IPS DF 4.7 (cell line): ENCODE data around the gene A2M.

Experiments used
- DNase-seq: peaks from one replicate; pipeline ENCODE4 v3.0.0-alpha.2; 2013; ENCODE audit warnings: low spot score; ENCODE audit errors: extremely low read depth

The A2M gene

DNA sequence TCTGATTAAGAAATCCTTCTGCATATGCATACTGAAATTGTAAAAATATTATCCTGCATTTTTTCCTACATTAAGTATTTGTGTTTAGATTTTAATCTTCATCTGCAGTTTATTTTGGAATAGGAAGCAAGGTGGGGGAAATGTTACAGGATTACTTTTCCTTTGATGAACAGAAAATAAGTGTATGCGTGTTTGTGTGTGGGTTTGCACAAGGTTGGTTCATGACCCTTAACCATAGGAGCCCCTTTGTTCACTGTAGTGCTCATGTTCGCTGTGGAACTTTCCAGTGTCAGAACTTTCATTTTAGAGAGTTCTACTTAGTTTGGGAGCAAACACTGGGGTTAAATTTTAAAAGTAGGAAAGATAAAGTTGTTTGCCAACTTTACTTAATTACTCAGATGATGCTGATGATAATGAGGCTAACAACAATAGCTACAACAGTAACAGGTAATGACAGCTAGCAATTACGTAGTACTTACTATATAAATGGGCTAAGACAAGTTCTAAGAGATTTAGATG lies 6.4 kb upstream of the A2M start:
- DNase-seq: no peak

DNA sequence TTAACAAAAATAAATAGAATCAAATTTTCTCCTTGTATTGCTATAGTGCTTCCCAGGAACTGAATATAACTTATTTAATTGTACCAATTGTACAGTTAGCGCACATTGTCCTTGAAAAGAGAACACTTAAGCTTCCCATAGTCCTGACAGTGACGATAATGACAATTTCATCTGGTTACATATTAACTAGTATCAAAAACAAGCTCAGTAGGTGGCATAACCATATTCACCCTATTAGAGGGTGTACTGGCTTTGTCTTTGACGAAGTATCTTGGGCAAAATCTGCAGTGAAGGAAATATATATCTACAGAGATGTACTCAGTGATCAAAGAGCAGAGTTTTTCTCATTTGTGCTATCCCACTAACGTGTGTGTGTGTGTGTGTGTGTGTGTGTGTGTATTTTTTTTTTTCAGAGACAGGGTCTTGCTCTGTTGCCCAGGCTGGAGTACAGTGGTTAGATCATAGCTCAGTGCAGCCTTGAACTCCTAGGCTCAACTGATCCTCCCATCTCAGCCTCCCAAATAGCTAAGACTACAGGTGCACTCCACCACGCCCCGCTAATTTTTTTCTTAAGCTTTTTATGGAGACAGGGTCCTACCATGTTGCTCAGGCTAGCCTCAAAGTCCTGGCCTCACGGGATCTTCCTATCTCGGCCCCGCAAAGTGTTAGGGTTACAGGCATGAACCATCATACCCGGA lies 4.9 kb upstream of the A2M start:
- no peak for DNase-seq

DNA sequence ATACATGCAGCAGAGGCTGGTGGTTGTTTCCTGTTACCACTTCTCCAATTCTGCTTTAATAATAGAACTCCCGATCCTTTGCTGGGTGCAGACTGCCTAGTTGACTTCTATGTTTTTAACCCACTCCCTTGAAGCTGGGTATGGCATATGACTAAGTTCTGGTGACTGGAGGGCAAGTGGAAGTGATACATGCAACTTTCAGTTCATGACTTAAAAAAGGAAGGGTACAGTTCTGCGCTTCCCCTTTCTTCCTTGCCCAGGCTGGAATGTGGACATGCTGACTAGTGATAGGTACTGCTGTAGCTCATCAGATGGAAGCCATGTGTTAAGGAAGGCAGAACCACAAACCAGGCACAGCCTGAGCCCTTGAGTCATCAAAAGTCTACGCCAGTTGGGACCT lies 2.4 kb upstream of the A2M start:
- DNase-seq: no peak

DNA sequence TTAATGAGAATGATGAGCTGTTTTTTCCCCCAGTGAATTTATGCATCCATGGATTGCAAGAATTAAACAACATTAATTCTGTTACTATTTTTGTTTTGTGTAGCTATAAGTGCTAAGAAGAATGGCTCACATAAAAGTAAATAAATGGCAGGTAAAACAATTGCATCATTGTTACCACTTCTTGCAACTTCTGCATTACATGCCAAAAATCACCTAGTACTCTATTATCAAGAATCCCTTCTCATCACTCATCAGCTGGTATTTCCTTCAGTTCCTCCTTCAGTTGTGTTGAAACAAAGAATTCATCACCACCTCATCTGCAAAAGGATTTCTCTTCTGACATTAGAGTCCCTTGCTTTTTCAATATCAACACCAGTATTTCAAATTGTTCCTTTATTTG lies 773 bp downstream of the A2M start:
- no peak for DNase-seq

DNA sequence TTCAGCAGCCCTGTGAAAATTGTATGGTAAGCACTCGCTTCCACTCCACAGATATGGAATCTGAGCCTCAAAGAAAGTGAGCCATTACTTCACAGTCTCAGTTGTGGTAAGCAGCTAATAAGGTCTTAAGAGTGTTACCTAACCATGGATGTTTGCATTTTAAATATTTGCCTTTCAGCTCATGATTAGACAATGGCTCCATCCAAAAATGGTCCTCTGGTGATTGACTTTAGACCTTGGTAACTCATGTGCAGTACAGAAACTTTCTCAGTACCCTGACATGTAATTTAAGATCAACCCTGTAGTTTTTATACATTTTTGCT lies 1.8 kb downstream of the A2M start:
- no peak for DNase-seq

DNA sequence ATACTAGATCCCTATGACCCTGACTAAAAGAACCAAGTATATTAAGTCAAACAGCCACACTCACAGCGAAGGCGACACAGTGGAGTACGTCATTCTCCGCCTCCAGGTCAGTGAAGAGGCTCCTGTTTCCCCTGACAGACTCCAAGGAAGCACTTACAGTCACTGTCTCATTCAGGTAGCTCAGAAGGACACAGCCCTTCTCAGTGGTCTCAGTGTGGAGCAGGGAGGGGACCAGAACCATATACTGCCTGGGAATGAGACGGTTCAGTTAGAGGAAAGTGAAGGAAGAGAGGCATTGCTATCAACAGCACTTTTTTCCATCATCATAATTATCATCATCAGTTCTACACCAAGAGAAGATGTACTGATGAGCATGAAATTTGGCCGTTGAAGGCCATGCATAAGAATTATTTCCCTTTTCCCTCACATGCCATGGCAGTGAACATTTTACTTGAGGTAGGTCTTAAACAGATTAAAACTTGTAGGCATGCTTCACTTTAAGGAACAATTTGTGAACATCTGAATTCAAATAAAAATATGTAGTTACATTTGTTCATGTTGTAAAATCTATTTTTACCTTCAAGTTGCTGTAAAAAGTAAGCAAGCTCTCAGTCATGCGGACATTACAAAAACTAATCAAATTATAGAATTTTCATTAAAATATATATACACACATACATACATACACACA lies 2.3 kb downstream of the A2M start:
- DNase-seq: no peak

DNA sequence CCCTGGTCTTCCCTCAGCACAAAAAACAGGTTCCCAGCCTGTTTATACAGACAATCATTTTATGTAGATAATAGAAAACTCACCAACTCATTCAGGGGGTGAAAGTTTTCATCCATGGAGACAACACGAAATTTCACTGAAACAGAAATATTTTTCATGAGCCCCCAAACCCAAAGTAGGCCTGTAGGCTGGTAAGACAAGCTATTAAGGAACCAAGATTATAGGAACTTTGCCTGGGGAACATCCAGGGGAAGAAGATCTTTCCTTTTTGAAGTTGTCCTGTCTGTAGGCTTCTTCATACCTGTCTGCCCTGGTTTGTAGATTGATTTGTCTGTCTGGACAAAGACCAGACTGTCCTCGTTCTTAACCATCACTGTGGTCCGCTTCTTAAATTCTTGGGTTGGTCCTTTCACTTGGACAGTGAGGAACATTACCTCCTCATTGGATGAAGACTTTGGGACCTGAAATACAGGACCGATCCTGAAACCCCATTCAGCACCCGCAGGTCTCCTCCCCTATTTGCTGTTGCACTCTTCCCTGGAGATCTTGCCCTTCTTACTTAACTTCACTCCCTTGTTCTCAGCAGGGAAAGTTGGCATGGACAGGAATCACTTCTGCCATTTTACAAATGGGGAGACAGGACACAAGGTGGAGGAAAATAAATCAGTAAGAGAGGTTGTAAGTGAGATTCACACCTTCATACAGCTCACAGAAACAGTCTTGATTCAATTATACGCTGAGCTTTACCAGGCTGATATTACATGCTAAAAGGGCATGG lies 3.5 kb downstream of the A2M start:
- no peak for DNase-seq

DNA sequence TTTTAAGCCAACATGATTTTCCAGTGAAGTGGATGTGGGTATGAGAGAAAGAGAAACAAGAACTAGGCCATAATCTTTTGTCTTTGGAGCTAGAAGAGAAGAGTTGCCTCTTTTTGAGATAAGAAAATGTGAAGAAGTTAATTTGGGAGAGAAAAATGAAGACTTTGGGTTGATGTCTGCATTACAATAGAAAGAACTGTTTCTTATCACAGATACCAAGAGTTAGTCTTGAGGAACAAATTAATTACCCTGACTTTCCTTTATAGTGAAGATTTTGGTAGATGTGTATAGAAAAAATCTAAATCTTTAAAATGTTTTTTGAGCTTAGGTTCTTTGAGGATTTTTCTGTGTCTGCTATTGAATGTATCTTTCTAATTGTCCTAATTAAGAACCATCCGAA lies 4.2 kb downstream of the A2M start:
- DNase-seq: no peak

DNA sequence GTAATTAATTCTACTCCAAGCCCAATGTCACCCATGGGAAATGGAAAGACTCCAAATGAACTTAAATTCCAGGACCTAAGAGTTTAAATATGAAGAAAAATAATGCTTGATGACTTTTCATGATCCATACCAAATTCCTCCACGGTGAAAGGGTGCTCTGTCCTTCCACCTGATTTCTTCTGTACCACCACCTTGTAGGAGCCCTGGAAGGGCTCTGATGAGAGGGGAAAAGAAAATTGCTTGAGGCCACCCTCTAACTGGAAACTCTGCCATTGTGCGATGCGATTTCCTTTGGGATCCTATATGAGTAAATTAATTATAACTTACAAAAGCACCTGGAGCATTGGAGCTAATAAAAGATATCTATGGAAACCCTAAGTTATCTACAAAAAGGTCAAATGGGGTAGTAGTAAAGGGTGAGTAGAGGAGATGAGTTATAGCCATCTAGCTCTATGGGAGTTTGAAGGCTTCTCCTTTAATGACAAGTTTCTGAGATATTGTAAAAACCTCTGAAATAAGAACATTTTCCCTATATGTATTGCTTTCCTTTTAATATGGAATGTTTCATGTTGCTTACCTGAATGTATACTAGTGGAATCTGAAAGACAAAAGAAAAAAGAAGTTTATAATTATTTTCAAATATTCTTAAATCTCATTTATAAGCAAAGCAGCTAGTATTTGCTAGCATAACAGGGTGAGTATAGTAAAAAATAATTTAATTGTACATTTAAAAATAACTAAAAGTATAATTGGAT lies 5.8 kb downstream of the A2M start:
- no peak for DNase-seq

DNA sequence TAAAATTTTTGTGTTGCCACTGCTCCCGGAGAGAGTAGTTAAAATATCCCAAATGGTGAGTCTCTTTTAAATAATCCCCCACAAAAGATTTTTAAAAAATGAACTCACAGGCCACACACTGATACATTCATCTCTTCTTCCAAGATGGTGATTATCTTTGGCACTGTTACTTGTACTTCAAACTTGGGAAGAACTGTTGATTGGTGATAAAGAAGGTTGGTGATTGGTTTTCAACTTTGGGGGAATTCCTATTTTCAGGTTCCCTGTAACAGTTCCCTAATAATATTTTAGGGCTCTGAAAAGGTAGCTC lies 6.6 kb downstream of the A2M start:
- DNase-seq: no peak

DNA sequence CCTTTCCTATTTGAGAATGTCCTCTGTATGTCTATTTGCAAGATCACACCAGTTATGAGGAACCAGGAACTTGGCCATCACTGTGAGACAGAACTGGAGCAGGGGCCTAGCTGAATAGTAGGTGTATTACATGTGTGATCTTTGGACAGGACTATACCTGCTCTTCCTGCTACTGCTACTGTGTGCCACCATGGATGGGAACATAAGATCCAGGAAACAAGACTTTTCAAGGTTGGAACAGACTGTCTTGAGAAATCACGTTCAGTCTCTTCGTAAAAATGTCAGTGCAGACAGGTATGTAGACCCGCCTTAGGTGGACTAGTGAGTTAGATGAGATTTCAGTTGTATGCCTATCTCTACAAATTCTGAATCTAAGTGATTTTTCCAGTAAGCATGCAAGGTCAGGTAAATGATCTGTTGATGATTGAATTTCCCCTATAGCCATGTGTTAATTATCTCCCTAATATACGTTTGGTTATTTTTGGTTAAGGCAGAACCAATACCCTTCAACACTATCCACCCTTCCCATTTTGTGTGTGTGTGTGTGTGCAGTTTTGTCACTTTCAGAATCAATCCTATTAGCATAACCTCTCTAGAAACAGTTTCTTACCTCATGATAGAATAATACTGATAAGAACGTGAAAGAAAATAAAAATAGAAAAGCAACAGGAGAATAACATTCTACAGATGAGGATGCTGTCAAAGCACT lies 7.1 kb downstream of the A2M start:
- DNase-seq: no peak

DNA sequence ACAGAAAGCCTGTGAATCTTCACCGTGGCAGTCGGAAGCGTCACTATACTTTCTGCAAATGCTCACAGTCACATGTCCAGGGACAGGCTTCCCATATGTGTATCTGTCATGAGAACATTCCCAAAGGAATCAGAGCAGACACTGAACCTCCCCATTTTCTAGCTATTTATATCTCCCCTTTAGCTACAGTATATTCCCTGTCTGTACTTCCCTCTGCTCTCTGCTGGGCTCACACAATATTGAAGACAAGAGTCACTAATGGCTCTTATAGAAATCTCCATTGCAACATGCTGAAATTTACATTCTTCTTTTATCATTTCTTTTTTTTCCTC lies 8.2 kb downstream of the A2M start:
- DNase-seq: no peak

DNA sequence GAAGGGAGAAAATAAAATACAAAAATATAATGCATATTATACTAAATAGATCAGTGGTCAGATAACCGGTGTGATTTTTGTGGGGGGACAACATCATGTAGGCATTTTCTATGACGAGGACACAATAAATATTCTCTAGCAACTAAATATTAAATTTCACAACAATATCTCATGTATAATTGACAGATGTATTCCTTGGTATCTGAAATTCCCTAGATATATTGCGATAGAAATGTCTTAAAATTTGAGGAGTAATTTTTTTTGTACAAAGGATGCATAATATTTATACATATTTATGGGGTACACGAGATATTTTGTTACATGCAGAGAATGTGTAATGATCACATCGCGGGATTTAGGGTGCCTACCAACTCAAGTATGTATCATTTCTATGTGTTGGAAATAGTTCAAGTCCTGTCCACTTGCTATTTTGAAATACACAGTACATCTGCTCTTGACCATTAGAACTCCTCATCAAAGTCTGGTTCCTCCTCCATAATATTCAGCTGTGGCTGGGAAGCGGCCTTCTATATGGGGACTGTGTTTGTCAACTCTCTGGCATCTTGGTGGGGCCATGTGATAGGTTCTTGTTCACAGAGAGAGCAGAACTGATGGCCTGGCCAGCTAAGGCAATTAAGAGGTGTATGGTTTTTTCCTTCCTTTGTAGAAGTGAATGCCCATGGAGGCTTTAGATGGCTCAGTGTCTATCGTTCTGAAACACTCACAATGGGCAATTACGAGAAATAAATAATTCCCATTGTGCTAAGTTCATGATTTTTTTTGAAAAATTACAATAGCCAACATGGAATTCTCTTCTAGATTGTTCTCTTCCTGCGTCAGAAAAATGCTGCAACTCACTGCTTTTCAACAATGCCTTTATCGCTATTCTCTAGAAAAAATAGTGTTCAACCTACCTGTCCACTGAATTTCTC lies 8.8 kb downstream of the A2M start:
- no peak for DNase-seq

DNA sequence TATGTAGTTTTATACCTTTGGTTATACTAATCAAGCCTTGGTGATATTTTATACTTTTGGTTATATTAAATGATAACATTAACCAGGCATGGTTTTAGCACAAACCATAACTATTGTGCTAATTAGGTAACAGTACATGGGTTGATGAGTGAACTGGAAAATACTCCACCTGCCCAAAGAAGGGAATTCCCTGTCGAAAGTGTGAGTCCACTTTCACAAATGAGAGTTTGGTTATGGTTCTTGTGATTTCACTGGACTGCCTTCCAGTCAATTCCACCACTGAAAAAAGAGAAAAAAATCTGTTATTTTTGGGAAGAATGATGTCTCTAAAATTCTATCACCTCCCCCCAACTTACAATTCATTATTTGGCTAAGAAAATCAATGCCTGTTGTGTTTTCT lies 9.7 kb downstream of the A2M start:
- no peak for DNase-seq

DNA sequence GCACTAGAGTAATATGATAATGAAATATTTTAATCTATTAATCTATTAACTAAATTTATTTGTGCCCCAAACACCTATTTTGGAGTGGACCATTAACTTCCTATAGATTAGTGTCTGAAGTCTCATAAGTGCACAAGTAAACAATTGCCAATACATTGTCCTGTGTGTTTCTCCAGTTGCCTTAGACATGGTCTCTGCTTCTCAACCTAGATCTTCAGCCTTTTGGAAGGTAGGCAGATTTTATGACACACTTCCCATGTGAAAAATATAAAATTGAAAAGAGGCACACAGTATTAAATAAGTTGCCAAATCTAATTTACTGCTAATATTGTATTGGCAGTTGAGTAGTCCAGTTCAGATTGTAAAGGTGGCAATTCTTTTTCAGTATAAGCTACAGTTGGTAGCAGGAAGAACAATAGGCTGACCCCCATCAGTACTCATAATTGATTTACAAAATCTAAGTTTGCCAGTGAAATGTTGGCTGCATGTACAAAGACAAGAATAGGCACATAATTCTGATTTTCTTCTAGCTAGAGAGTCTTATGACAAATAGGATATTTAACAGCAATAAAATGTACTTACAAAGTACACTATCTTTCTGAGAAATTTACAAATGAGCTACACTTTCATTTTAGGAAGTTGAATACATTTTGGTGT lies 10.8 kb downstream of the A2M start:
- no peak for DNase-seq

DNA sequence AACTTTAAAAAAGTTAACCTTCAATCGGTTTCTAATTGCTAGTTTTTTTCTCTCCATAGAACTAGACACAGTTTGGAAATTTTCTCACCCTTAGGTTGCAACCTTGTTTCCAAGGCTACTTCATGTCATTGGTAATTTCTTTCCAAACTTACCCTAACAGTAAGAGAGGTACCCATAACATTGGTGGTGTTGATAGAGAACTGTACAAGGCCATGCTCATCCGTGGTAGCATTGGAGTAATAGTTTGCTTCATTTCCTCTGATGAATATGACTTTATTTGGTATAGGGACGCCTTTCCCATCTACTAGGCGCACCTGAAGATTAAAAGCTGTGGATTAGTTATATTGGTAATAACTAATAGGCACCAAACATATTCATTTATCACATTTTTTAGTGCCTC lies 11.6 kb downstream of the A2M start:
- no peak for DNase-seq

DNA sequence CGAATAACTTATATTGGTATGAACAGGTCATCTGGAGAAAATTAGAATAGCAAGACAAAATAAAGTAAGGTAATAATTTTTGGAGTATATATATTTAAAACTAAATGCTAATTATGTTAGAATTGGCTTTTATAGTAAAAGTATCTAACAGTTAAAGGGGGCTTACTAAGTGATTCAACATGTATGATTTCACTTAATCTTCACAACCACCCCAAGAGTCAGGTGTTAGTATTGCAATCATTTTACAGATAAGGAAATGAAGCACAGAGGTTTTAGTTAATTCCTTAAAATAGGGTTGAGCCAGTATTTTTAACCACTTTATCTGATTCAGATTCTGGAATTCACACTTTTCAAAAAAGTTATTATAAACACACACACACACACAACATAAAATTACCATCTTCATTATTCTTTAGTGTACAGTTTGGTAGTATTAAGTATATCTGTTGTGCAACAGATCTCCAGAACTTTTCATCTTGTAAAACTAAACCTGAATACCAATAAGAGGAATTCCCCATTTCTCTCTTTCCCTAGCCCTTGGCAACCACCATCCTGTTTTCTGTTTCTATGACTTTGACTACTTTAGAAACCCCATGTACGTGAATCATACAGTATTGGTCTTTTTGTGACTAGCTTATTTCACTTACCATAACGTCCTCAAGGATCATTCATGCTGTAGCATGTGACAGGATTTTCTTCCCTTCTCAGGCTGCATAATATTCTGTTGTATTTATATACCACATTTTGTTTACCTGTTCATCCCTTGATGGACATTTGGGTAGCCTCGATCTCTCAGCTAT lies 12.5 kb downstream of the A2M start:
- no peak for DNase-seq

DNA sequence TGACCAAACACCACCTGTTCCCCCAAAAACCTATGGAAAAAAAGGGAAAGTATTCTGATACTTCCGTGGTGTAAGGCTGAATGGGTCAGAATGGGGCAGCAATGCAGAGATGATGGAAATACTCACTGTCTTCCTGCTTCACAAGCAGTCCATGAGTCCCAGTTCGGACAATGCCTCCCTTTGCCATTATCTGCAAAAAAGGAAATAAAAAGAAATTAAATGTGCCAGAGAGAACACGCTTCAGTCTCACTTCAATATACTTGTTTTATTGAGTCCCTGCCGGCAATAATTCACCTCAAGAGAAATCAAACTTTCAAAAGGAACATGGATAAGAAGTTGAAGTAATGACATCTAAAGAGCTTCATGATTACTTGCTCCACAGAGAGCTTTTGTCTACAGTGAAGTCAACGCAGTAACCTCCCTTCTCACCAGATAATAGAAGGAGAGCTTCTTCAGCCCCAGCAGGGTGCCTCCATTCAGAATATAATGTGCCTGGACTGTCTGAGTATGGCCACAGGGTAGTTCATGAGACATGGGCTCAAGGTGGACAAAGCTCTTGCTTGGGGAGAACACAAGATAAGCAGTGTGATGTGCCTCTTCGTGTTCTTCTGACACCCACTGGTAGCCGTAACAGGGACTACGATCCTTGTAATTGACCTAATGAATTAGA lies 14.6 kb downstream of the A2M start:
- no peak for DNase-seq
